HG03159 (cell line): Measurements from ENCODE around the gene CORIN.
"Not testable (repeated sequence)": the region's sequence is repeated elsewhere in the genome, so short reads cannot be mapped to it uniquely, and the experiment has no call there.

Source experiments
- ATAC-seq: cut with Tn5 transposase; IDR thresholded peaks from one replicate; pipeline ENCODE4 v1.9.1; 2021; ENCODE audit warnings: mild to moderate bottlenecking, moderate library complexity; ENCODE audit not compliant: unreplicated experiment

Gene CORIN

DNA sequence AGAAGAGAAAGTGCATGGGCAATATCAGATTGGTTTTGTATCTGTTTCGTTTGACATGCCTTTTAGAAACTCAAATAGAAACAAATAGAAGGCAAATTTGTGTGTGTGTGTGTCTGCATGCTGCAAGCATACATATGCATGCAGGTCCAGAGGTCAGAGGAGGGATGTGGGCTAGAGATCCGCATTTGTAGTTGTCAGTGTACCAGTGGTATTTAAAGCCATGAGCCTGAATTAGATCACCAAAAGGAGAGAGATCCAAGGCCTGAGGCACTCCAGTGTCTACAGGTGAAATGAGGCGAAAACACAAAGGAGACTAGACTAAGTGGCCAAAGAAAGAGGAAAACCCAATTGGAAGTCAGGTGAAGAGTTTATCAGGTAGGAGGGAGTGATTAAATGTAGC lies 106.7 kb downstream of the CORIN start:
- ATAC-seq, result no peak

DNA sequence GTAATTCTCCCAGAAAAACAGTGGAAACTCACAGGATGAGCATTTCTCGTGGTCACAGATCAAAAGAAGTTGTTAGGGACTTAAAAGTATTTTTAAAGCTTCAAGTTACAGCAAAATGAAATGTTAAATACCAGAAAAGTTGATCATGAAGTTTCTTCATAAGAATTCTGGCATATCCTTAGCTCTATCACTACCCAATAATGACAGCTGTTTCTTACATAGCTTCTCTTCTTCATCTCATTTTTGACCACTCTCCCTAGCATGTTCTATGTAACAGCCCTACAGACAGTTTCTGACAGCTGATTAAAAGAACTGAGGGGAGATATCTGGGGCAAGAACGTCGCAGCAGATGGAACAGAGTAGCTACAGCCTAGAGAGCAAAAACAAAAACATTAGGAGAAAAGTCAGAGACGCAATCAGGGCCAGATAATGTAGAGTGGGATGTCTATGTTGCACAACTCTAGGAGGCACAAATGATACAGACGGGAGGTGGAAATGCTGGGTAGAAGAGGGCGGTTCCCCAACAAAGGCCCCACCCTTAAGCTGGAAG lies 108.7 kb downstream of the CORIN start:
- ATAC-seq, result no peak

DNA sequence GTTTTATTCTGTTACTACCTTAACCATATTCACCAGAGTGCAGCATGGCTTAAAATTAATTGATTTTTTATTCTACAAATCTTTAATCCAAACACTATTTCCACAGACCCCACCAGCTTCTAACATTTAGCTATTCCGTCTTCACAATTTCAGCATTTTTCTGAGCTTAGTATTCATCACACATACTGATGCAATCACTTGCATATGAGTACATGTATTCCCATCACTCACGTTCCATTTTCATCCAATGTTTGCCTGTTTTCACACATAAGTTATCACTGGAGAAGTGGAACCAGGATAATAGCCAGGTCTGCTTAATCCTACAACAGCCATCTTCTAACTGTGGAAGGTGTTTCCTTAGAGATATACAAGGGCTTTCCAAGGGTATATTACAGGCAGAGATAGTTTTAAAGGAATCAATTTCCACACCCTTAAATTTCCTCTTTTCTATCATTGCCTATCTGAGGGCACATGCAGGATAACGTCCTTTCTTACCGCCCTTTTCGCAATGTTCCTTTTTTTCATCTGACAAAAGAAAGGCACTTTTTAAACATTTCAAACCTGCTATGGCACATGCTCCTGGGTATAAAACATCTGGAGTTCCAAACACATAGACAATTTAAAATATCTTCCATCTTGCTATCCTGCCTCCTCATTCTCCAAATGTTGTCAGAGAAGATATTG lies 115.8 kb downstream of the CORIN start:
- no peak for ATAC-seq

DNA sequence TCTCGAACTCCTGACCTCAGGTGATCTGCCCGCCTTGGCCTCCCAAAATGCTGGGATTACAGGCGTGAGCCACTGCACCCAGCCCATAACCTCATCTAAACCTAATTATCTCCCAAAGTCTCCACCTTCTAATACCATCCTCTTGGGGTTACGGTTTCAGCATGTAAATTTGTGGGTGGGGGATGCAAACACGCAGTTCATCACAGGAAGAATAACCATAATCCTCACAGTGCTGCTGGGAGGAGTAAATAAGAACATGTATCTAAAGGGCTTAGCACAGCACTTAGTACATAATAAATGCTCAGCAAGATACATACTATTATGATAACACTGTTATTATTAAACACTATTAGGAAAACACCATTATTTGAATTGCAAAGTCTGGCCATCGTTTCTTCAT lies 116.4 kb downstream of the CORIN start:
- no peak for ATAC-seq

DNA sequence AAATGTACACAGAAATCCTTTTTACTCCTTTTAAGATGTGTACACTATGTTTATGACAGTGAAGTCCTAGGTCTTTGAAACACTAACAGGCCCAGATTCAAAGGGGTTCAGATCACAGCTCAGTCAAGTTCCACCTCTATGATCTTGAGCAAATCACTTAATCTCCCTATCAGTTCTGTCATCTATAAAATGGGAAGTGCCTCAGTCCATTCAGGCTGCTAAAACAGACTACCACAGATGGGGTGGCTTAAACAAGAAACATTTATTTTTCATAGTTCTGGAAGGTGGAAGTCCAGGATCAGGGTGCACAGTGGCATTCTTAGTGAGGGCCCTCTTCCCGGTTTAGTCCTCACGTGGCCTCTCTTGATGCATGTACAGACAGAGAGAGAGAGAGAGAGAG lies 117.1 kb downstream of the CORIN start:
- no peak for ATAC-seq

DNA sequence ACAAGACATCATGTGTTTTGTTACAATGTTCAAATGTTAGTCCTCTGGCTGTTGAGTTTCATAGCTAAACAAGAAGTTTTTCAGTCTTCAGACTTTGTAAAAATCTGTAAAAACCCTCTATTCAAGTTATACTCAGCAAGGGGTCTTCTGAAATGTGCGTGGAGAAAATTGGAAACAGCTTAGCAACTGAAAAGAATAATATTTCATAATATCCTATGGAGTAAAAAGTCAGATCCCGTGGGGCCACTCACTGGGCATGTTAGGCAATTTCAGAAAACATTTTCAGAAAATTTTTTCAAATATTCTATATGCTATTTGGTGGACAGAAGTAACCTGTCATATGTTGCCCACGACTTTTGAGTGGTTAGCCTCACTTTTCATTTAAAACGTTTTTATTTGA lies 118.3 kb downstream of the CORIN start:
- no peak for ATAC-seq

DNA sequence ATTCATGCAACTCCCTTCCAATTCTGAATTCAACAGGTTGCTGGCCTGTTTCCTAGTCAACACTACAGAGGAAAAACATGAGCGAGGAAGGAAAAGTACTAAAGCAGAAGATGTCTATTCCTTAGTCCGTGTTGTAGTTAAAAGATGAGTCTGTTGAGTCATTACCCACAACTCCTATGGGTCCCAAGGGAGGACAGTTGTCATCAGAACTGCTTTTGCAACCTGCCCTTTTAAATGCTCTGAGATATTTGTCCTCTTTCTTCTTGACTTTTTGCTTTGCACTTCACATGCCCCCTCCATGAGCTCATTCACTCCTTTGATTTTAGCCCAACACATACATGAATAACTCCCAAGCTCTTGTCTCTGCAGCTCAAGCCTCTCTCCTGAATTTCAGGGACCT lies 119.2 kb downstream of the CORIN start:
- ATAC-seq, result no peak

DNA sequence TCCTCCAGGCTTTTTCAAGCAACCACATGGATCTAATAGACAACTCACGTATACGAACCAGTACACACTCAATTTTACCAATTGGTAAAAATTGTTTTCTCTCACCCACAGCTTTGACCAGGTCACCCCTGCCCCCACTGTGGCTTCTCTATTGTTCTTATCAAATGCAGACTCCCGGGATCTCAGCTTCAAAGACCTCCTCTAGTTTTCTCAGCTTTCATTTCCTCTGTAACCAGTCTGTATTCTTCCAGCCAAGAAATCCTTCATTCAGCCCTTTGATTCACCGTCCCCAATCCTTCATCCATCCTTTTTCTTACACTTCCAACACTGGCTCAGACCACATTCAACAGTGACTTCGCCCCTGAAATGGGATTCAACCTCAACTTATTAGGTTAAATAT lies 120.7 kb downstream of the CORIN start:
- ATAC-seq, result no peak

DNA sequence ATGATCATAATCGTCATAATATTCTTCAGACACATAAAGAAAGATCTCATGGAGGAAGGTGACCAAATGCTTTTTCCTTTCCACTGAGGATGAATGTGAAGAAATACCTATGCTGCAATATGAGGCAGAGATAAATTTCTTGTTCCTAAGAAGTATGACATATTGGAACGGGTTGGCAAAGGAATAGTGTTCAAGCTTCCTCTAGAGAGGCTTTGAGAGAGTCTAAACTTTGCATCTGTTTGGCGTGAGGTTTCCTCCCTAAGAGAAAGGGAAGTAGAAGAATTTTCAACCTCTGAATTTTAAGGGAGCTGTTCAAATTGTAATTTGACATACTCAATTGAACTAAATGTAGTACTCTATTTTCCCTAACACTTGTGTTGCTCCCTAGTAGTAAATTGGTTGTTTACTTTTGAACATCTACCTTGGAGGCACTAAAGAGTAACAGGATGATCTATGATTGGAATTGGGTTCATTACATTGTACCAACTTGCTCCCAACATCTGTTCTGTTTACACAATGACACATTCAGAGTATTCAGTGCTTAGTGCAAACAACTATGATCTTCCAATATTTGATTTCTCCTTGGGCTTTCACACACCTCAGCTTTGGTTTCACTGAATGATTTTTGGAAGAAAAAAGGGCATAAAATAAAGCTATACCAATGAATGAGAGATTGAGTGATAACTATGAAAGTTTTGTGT lies 122.0 kb downstream of the CORIN start:
- ATAC-seq, result no peak

DNA sequence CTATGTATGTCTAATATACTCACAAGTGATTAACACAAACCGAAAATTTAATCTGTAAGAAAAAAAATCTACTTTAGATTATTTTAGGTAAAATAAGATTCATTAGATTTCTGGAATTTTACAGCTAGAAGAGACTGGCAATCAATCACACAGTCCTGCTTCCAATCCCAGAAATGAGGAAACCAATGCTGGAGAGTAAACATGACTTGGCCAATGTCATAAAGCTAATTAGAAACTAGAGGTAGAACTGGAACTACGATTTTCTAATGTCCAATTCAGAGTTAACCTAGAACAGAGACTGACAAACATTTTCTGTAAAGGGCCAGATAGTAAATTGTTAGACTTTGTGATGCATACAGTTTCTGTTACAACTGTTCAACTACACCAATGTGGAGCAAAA lies 123.6 kb downstream of the CORIN start:
- no peak for ATAC-seq

DNA sequence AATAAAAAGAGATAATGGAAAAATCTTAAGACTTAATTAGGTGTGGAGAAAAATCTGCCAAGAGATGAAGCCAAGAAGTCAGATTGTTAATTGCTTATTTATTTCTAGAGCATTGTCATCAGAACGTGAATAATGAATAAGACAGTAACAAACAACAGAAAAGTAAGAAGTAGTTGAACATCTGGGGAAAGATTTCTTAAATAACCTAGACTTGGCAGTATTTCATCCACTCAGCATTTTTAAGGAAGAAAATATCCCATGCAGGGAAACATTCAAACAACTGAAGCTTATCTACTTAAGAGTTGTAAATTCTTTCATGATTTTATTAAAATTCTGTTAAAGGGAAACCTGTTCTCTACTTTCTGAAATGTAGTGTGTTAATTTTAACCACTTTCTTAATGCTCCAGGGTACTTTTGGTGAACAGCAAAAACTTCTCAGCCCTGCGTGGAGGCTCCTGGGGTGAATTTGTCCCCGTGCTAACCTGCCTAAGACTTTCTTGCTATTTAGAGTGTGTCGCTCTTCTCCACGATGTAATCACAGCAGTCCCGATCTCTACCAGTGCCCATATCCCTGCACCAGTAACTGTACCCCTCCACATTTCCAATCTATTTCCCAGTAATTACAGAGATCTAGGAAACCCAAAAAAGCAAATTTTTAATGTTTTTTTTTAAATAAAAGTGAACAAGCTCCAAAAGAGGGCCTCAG lies 124.6 kb downstream of the CORIN start:
- ATAC-seq, result no peak

DNA sequence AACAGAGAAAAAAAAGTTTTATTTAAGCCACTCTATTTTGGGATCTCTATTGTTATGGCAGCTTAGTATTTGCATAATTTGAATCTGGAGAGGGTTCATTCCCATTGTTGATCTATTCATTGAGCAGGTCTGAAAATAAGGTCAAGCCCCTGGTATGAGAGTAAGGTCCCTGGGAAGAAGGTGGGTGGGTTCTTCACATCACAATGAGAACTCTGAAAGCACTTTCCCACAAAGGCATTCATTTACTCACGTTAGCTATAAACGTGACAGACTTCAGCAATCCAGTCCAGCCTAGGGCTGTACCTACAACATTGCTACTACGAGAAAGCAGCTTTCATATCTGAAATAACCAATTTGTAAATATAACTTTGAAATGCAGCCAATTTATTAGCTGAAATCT lies 126.2 kb downstream of the CORIN start:
- ATAC-seq, result no peak

DNA sequence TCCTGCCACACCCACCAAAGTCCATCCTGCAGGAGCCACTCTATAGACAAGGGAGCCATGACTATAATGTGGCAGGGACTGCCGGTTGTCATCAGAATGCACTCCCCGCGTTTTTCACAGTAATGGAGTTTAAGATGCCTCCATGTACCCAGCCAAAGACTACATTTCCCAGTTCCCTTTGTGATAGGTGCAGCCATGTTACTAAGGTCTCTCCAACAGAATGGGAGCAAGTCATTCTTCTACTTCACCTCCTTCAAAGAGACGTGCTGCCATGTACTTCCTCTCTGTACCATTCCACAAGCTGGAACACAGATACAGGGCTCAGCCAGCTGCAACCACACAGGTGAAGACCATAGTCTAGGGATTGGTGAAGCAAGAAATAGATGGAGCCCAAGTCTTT lies 126.7 kb downstream of the CORIN start:
- ATAC-seq, result no peak

DNA sequence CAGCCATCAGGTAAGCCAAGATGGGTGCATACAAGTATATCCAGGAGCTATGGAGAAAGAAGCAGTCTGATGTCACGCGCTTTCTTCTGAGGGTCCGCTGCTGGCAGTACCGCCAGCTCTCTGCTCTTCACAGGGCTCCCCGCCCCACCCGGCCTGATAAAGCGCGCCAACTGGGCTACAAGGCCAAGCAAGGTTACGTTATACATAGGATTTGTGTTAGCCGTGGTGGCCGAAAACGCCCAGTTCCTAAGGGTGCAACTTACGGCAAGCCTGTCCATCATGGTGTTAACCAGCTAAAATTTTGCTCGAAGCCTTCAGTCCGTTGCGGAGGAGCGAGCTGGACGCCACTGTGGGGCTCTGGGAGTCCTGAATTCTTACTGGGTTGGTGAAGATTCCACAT lies 131.5 kb downstream of the CORIN start:
- ATAC-seq, result not testable (repeated sequence)

DNA sequence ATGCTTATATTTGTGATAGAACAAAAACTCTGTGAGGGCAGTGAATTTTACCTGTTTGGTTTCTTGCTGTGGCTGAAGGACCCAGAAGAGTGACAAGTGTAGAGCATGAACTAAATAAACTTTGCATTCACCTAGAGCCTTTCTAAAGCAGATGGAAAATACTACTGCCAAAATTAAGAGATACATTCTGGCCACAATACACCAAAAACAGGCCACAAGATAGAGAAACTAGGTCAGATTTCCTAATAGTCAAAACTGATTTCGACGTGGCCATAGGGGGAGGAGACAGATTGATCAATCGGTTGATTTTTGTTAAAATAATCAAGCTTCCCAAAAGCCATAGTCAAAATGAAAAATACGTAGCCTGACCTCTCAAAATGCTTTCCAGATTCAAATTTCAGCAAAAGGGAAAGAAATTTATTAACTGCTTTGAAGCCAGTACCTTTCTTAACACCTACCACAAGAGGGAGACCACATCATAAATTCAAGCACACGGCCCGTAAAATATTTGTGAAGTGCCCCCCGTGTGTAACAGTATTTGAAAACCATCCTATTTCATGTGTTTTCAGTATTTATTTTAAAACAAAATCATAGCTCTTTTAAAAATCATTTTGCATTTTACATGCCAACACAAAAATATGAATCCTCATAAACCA lies 132.4 kb downstream of the CORIN start:
- no peak for ATAC-seq

DNA sequence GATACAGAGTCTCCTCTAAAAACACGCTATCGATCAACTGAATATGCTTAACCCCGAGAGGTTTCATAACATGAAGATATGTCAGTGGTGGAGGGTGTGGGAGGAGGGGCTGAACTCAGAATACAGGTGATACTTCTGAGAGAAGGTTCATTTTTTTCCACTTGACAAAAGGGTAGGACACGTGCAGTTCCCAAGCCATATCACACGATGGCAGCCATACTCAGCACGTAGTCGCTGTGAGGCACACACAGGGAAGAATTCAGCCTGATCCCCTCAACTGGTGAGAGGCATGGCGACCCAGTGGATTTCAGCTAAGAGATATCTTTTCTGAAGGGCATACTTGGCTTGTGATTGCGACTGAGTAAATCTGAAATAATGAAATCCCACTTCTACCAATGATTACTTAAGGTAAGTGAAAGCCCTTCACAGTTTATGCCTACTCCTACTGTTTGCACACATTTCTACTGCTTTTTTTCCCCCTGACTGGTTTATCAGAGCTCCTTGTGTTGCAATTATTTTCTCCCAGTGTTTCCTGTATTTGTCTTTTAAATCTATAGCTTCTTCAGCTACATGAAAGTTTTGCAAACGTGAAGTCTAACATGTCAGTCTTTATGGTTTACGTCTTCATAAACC lies 133.1 kb downstream of the CORIN start:
- ATAC-seq, result peak; percentile 65

DNA sequence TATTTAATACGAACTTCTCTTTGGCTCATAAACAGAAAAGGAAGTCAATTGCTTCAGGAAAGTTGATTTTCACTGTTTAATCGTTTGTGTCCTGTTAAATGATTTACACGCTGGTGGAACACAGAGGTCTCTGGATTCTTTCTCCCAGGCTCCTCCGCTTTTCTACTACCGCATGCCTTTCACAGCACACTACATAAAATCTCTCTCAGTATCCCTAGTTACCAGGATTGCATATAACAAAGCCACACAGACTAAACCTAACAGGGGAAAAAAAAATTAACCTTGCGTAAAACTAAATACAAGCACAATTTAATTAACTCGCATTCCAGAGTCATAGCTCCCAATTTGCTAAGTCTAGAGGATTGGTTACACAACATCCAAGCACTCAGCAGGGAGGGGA lies 133.9 kb downstream of the CORIN start:
- no peak for ATAC-seq

DNA sequence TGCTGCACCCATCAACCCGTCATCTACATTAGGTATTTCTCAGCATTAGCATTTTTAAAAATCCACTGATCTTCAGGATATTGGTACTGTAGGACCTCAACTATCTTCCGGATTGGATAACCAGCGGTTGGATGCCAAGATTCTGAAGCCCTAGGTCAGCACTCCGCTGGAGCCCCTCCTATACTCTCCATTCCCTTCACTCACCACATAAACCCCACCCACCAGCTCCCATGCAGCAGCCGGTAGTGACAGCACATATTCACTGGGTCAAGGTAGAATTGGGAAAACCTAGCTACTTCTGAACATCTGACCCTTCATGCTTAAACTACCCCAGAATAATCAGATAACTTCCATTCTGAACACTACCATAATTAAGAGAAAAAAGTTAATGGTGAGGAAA lies 134.9 kb downstream of the CORIN start:
- ATAC-seq, result no peak

DNA sequence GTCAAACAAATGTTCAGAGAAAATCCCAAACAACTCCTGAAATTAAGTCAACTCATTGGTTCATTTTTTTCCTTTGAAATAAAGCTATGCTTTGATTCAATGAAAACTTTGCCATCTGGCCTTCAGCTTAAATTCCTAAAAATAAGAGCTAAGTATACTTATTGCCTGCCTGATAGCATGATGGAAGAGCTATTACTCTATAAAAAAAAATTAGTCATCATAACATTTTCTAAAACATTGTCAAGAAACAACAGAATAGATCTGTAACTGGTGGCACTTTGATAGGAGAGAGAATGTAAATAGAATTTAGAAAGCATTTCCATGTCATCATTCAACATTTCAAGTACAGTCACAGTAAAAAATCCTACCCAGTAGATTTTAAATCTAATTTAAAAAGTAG lies 136.6 kb downstream of the CORIN start:
- no peak for ATAC-seq

DNA sequence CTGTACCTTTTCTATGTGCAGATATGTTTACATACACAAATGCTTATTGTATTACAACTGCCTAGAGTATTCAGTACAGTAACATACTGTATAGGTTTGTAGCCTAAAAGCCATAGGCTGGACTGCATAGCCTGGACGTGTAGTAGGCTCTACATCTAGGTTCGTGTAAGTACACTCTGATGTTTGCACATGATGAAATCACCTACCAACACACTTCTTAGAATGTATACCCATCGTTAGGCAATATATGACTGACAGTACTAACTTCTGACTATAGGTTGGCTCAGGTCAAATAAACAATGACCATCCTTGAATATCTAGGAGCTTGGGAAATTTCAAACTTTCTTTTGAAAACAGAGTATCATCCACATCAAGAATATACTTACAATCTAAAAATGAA lies 139.0 kb downstream of the CORIN start:
- ATAC-seq, result no peak

DNA sequence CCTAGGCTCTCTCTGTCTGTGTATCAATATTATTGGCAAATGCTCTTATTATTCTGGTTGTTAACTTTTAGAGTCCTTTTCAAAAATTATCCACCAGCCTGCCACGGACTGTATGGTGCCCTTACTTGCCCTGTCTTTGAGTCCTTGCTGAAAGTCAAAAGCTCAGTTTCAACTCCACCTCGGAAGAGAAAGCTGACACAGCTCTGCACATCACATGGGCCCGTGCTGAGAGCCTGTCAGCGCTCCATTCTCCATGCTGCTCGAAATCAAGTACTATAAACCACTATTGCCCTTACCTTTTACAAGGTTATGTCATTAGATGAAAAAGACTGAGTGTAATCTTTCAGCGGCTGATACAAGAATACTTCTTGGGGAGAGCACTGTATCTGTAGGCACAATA lies 141.0 kb downstream of the CORIN start:
- ATAC-seq, result no peak
